ENCODE measurements around the gene SYNE1.
"Not testable (repeated sequence)": the region's sequence is repeated elsewhere in the genome, so short reads cannot be mapped to it uniquely, and the experiment has no call there.

SYNE1 gene, protein sequence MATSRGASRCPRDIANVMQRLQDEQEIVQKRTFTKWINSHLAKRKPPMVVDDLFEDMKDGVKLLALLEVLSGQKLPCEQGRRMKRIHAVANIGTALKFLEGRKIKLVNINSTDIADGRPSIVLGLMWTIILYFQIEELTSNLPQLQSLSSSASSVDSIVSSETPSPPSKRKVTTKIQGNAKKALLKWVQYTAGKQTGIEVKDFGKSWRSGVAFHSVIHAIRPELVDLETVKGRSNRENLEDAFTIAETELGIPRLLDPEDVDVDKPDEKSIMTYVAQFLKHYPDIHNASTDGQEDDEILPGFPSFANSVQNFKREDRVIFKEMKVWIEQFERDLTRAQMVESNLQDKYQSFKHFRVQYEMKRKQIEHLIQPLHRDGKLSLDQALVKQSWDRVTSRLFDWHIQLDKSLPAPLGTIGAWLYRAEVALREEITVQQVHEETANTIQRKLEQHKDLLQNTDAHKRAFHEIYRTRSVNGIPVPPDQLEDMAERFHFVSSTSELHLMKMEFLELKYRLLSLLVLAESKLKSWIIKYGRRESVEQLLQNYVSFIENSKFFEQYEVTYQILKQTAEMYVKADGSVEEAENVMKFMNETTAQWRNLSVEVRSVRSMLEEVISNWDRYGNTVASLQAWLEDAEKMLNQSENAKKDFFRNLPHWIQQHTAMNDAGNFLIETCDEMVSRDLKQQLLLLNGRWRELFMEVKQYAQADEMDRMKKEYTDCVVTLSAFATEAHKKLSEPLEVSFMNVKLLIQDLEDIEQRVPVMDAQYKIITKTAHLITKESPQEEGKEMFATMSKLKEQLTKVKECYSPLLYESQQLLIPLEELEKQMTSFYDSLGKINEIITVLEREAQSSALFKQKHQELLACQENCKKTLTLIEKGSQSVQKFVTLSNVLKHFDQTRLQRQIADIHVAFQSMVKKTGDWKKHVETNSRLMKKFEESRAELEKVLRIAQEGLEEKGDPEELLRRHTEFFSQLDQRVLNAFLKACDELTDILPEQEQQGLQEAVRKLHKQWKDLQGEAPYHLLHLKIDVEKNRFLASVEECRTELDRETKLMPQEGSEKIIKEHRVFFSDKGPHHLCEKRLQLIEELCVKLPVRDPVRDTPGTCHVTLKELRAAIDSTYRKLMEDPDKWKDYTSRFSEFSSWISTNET (N-terminal part only)

DNA sequence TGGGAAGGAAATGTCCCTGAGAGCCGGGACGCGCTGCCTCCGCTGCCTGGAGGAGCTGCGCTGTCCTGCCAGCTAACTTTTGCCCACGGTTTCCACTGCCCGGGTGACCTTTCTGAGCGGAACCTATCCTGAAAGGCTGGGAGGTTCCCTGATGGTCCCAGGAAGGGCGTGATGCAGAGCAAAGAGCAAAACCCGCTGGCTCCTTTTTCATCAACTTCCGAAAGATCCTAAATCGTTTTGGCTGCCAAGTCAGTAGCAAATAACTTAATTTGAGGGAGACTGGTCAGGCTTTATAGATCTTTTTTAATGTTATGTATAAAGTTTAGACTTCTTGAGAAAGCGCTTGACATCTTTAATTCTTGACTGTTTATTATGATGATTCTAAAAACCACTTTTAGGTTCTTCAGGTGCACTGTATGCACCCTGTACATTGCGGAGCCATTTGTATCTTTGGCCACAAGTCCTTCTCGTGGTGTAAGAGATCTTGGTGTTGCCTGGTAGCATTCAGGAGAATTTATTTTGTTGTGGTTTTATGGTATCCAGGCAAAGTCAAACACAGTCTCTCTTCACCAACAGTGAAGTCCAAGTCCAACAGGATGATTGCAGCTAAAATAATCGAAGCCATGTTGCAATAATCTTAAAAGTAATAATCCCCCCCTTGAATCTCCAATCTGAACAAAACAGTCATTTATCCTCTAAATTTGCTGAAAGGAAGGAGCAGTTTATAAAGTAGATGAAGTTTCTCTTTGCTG, at the start of gene SYNE1:
SYNE1 (minus strand) TSS at position 67 of the 752 bp plus-strand sequence. CDS start 9,031 bp downstream, outside the sequence.
- no peak for DNase-seq (ENCODE audit: low spot score)

DNA sequence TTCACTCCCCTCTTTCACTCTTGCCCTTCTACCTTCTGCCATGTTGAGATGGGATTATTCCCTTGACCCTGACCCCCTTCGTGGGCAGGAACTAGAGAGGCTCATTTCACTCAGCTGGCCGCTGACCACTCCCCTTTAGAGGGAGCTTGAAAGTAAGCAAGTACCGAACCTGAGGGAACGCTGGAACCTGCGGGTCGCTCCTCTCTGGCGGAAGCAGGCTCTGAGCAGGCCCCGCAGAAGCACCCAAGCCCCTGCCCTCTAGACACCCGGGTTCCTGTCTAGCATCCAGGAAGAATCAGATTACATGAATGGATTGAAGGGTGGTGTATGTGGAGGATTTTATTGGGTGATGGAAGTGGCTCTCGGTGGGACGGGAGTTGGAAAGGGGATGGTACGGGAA, 48.7 kb upstream of the SYNE1 start:
- DNase-seq (ENCODE audit: low spot score): no peak

DNA sequence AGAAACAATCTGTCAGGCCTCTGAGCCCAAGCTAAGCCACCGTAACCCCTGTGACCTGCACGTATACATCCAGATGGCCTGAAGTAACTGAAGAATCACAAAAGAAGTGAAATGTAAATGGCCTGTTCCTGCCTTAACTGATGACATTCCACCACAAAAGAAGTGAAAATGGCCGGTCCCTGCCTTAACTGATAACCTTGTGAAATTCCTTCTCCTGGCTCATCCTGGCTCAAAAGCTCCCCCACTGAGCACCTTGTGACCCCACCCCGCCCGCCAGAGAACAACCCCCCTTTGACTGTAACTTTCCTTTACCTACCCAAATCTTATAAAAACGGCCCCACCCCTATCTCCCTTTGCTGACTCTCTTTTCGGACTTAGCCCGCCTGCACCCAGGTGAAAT, 45.8 kb upstream of the SYNE1 start:
- DNase-seq (ENCODE audit: low spot score): not testable (repeated sequence)

DNA sequence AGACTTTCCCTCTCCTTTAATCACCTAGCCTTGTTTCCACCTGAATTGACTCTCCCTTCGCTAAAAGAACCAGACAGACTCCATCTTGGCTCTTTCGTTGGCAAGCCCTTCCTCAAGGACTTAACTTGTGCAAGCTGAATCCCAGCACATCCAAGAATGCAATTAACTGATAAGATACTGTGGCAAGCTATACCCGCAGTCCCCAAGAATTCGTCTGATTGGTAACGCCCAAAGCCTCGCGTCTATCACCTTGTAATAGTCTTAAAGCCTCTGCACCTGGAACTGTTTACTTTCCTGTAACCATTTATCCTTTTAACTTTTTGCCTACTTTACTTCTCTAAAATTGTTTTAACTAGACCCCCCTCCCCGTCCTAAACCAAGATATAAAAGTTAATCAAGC, 45.0 kb upstream of the SYNE1 start:
- DNase-seq (ENCODE audit: low spot score): no peak

DNA sequence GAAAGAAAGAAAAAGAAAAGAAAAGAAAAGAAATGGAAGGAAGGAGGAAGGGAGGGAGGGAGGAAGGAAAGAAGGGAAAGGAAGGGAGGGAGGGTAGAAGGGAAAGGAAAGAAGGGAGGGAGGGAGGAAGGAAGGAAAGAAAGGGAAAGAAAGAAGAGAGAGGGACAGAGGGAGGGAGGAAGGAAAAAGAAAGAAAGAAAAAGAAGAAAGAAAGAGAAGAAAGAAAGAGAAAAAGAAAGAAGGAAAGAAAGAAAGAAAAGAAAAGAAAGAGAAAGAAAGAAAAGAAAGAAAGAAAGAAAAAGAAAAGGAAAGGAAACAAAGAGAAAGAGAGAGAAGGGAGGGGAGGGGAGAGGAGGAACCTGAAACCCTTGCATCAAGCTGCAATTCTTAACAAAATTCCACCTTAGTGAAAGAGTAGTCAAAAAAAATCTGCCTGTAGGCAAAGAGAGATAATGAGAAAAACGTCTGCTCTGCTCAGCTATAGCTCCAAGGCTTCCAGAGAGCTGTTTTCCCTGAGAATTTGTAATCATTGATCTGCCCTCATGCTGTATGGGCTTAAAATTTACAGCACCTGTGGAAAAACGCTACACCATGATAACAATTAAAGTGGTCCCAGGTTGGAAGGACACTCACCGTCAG, 43.8 kb upstream of the SYNE1 start:
- no peak for DNase-seq (ENCODE audit: low spot score)

DNA sequence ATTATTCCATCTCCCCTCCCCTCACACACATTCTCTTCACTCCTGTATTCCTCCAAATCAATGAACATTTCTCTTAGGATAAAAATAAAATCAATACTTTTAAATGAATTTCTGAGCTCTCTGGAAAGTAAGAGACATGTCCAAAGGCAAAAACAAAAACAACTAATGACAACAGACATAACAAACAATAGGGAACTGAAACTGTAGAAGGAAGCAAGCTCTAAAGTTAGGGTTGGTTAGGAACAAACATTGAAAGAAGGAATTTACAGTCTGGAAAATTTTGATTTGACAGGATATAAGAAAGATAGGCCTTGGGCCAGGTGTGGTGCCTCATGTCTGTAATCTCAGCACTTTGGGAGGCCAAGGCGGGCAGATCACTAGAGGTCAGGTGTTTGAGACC, 43.0 kb upstream of the SYNE1 start:
- no peak for DNase-seq (ENCODE audit: low spot score)

DNA sequence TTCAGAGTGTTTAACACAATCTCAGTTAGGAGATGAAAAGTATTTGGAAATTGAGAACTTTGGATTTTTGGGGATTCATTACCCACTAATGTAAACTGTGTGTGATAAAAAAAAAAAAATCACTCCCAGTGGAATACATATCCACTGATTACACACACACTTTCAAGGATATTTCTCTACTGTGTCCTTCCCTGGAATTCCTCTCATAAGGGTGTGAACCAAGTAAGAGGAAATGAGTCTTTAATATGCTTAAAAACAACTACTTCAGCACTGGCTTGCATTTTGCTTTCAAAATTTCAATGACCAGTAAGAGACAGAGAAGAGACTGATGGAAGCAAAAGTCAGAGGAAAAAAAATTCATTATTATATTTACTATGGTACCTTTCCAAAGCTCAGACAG, 36.1 kb upstream of the SYNE1 start:
- DNase-seq (ENCODE audit: low spot score): no peak

DNA sequence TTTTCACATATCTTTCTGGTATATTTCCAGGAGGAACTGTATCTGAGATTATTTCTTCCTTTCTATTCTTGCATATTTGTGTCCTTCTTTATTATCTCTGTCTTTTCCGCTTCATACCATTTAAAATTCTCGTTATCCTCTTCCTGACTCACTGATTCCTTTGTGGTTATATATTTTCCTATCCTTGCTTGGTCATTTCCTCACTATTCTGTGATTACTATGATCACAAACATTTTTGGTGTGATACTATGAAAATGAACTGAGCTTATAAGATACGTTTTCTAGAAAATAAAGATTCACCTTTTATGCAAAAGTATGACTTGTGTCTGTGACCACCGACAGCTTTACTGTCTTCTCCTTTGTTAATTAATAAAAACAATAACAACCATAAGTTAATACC, 34.0 kb upstream of the SYNE1 start:
- DNase-seq (ENCODE audit: low spot score): no peak

DNA sequence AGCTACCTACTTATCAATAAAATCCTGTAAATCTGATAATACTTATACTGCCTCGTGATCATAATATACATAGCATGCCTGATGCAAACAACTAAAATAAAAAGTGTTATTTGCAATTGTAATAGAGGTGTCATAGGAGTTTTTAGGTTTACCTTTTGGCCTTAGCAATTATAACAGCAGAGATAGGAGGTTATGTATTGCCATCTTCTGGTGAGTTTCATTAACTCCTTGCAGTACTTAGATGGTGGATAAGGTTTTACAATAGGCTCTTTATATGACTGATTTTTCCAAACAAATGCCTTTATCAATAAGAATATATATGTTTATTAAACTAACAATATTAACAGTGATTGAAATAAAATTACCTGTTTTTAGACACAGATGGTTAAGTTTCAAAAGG, 32.7 kb upstream of the SYNE1 start:
- DNase-seq (ENCODE audit: low spot score): no peak

DNA sequence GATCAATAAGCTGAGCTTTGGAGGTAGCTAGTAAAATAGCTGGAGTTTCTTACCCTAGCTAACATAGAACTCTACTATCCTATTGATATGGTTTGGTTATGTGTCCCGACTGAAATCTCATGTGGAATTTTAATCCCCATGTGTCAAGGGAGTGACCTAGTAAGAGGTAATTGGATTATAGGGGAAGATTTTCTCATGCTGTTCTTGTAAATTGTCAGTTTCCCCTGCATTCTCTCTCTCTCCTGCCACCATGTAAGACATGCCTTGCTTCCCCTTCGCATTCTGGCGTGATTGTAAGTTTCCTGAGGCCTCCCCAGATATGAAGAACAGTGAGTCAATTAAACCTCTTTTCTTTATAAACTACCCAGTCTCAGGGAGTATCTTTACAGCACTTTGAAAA, 24.6 kb upstream of the SYNE1 start:
- no peak for DNase-seq (ENCODE audit: low spot score)

DNA sequence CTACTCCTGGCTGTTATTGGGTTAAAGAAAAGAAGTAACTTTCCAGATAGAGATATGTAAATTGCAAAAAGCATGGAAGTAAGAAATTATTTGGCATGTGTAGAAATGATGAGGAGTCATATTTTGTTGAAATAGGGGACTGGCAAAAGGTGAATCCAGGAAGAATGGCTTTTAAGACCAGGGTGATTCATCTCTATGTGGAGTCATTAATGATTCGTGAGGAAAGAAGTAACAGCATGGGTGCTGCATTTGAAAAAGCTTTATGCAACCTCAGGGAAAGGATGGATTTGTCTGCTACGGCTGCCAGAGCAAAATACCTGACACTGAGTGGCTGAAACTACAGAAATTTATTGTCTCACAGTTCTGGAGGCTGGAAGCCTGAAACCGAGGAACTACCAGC, 14.8 kb upstream of the SYNE1 start:
- DNase-seq (ENCODE audit: low spot score): no peak

DNA sequence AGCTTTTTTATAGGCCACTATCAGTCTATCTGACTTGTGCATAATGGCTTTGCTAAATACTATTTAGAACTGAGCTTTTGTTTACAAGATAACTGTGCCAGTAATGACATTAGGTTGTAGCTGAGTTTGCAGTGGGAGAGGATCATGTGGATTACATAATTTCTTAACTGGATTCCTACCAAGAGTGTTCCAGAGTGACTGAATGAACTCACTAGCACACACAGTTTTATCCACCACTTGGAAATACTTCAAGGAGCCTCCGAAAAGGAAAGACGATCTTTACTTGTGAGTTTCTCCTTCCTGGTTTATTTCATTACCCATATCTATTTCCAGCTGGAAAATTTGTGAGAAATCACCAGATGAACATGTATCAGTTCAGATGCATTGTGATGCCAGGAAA, 10.9 kb upstream of the SYNE1 start:
- no peak for DNase-seq (ENCODE audit: low spot score)

DNA sequence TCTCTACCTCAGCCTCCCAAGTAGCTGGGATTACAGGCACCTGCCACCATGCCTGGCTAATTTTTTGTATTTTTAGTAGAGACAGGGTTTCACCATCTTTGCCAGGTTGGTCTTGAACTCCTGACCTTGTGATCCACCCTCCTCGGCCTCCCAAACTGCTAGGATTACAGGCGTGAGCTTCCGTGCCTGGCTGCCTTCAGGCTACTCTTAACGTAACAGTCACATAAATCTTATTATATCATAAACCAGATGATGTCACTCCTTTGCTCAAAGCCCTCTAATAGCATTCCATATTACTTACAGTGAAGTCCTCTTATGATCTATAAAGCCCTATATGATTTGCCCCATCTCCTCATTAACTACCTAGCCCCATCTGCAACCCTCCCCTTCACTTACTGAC, 9.6 kb upstream of the SYNE1 start:
- not testable (repeated sequence) for DNase-seq (ENCODE audit: low spot score)

DNA sequence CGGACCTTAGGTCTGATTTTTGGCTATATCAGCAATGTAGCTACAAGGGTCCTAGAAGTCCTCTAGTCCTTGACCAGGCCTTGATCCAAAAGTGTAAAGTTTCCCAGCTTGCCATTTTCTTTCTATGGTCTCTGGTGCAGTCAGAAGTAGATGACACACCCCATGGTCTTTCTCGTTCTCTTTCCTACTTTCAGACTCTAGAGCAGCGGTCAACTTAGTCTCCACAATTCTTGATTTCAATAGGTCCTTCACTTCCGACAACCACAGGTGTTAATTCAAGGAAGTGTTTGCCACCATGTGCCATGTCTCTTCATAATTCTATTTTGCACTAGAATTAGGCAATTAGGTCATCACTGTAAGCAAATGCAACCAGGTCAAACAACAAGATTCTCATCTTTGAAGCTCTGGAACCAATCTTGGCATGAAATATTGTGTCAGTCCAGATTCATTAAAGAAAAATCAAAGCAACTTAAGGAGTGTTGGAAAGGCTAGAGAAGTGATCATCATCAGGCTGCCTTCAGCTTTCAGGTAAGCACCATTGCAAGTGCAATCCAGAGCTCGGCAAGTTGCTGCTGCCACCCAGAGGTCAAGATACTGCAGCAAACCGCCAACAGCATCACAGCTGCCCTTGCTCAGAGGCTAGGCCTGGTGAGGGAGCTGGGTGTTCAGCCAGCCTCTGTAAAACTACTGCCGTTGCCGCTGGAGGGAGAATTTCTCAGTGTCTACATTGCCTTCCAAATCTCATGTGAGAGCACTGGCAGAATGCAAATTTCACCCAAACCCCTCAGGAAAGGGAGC, 5.6 kb upstream of the SYNE1 start:
- peak; percentile 60 for DNase-seq (ENCODE audit: low spot score)

DNA sequence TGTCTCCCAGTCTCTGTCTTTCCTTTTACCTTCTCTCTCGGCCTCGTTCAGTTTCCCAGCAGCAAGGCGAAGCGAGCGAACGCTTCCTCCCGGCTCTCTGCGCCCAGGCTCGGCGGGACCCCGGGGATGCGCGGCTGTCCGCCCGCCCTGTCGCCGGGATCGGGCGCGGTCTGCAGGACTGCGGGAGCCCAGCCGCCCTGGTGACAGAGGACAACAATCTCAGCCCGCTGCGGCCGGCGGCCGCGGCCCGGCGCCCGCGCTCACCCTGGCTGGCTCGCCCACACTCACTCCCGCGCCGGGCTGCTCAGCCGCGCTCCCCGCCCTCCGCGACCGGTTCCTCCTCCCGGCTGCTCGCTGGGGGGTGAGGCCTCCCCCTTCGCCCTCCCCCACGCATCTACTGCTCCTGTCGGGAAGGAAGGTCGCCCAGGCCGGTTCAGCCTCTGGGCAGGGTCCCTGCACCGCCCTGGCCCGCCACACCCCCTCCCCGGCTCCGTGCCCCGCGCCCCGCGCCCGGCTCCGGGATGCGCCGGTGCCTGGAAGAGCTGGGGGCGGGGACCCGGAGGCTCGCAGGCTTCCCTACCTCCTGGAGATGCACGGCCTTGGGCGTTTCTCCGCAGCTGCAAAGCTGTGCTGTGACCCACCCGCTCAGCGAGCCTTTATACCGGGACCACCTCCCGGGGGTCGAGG, 410 bp downstream of the SYNE1 start:
- DNase-seq (ENCODE audit: low spot score): peak; percentile 63

DNA sequence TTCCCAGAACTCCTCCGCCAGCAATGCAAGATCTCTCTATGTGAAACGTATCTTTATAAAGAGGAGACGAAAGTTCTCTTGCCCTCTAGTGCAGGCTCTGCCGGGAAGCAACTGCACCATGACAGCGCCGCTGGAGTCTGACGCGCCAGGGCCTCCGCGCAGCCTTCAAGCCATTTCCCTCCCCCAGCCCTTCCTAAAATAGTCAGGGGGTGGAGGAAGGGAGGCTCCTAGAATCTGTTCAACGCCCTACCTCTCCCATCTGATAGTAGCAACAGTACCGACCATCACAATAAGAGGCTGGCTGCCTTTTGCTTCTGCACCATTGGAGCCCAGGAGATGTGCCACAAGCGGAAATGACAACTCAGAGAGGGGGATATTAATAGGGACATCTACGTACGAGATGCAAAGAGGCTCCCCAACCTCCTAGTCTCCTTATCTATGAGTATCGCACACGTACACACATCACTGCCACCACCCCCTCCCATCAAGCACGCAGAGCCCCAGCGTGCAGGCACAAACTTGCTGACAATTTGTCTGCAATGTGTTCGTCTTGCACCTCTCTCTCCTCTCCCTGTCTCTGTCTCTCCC, 1.0 kb downstream of the SYNE1 start:
- peak; percentile 25 for DNase-seq (ENCODE audit: low spot score)

DNA sequence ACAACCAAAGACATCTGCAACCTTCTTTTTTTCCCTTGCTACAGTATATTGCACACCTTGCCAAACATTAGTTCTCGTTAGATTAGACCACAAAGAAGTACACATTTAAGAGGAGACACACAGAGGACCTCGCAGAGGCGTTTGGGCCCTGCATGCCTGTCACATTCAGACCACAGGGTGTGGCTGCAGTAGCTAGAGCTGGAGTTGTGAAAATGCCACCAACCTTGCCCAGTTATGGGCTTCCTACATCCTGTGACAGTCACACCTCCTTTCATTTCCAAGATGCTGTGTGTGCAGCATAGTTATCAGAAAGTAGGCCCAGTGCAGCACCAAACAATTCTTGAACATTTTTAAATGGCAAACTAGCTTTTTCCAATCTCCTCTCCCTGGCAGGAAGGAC, 2.4 kb downstream of the SYNE1 start:
- no peak for DNase-seq (ENCODE audit: low spot score)

DNA sequence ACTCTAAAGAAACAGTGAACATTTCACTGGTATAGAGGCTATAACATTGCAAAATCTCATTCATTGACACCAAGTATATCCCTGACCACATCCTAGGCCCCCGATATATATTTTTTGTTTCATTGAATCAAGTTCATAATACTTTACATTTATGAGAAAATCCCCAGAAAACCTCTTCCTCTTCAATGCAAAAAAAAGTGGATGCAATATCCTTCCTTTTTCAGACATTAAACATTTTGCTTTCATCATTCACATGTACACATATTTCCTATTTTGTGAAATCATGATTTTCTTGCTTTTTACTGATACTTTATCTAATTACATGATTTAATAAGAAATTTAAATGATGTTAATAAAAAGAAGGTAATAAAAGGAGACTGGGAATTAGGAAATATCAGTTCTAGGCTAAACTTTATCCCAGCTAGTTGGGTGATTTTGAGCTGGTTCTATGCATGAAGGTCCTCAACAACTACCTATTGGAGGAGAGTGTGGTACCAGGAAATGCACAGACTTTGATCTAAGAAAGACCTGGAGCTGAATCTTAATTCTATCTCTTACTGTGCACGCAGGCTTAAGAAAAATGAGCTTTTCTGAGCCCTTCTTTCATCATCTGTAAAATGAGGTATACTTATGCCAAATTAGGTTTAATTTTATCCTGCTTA, 4.9 kb downstream of the SYNE1 start:
- DNase-seq (ENCODE audit: low spot score): no peak

DNA sequence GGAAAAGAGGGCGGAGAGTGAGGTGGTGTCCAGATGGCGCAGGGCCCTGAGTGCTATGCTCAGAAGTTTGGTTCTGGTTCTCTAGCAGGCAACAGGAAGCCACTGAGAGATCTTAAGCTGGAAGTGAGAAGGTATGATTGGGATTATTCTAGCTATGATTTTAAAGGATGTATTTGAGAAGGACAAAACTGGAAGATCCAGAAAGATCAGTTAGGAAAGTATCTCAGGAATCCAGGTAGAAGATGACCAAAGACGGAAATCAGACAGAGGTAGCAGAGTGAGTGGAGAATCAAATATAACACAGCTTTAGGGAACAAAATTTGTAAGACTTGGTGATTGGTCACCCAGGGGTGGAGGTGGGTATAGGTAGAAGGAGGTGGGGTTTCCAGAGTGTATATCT, 5.8 kb downstream of the SYNE1 start:
- DNase-seq (ENCODE audit: low spot score): no peak
